ENCODE results near the gene RBMS1. TPM values are rescaled to one million over a fixed set of nuclear protein-coding genes. Genes with fewer than 3 reads are reported as not detected.

Gene RBMS1
- total RNA-seq, 1 donor from 2014 or later, result 93.3 TPM

- no peak overlapping the region for H3K4me3 ChIP-seq
- H3K27ac ChIP-seq, result peak overlapping the region; percentile 7
Measured at GRCh38 chr2:160257041-160257742, 236.4 kb downstream of the RBMS1 start.

GRCh38 chr2:160256507-160256906 lies 237.1 kb downstream of the RBMS1 start:
- no peak overlapping the region for H3K4me3 ChIP-seq
- TF ChIP-seq CTCF (IDR thresholded peaks at IDR 0.05) (no peak), POLR2A (IDR thresholded peaks at IDR 0.05) (no peak), POLR2AphosphoS5 (IDR thresholded peaks at IDR 0.05; ENCODE audit: insufficient read depth in 1 of 2, low read depth in 1 of 2) (no peak)
- intact Hi-C loops (cut with DNase I), result loop anchor here (10.0 kb wide), 1 partner anchor 738 kb away; no protein-coding TSS in a partner anchor
- H3K4me1 ChIP-seq, result peaks cover 8% of the 10 kb centered on the region
- H3K27me3 ChIP-seq, result no peaks in the 10 kb centered on the region
- H3K36me3 ChIP-seq, result no peaks in the 10 kb centered on the region
- H3K27ac ChIP-seq, result no peak overlapping the region
- H3K9me3 ChIP-seq, result no peaks in the 10 kb centered on the region
- DNase-seq (ENCODE audit: extremely low spot score in 2 of 2), result no peak

More at GRCh38 chr2:160257041-160257742, 236.4 kb downstream of the RBMS1 start:
- no peak for DNase-seq (ENCODE audit: extremely low spot score in 2 of 2)
- intact Hi-C loops (cut with DNase I), result loop anchor here (10.0 kb wide), 1 partner anchor 738 kb away; no protein-coding TSS in a partner anchor
- TF ChIP-seq CTCF (IDR thresholded peaks at IDR 0.05), result no peak
- TF ChIP-seq POLR2A (IDR thresholded peaks at IDR 0.05), result no peak
- TF ChIP-seq POLR2AphosphoS5 (IDR thresholded peaks at IDR 0.05; ENCODE audit: insufficient read depth in 1 of 2, low read depth in 1 of 2), result peak in 1 of 2 donors; percentile 74
- Histone ChIP-seq H3K27me3 (no peaks in the 10 kb centered on the region), H3K9me3 (no peaks in the 10 kb centered on the region), H3K36me3 (no peaks in the 10 kb centered on the region), H3K4me1 (peaks cover 8% of the 10 kb centered on the region)

DNA sequence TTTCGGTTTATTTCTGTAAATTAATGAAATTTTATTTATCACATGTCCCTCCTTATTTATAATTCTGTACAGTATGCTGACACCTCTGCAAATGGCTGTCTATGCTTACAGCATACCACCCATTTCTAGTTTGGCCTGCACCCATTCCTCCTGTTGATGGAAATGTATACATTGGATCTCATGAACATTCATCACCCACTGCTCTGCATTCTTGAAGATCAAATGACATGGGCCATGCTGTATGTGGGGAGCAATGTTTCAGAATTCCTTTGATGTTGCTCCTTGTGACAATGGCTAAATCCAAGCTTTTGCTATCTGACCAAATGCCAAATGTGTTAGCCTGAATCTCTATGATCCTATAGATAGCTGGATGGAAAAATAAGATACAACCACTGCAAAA lies 238.2 kb downstream of the RBMS1 start:
- DNase-seq (ENCODE audit: extremely low spot score in 2 of 2), result no peak
- no peaks in the 10 kb centered on the region for H3K9me3 ChIP-seq
- peaks cover 8% of the 10 kb centered on the region for H3K4me1 ChIP-seq
- no peaks in the 10 kb centered on the region for H3K27me3 ChIP-seq
- H3K36me3 ChIP-seq, result no peaks in the 10 kb centered on the region
- H3K4me3 ChIP-seq, result no peak overlapping the region
- TF ChIP-seq CTCF (IDR thresholded peaks at IDR 0.05) (no peak), POLR2AphosphoS5 (IDR thresholded peaks at IDR 0.05; ENCODE audit: insufficient read depth in 1 of 2, low read depth in 1 of 2) (no peak), POLR2A (IDR thresholded peaks at IDR 0.05) (no peak)
- H3K27ac ChIP-seq, result no peak overlapping the region
- intact Hi-C loops (cut with DNase I), result loop anchor here (10.0 kb wide), 1 partner anchor 739 kb away; no protein-coding TSS in a partner anchor

DNA sequence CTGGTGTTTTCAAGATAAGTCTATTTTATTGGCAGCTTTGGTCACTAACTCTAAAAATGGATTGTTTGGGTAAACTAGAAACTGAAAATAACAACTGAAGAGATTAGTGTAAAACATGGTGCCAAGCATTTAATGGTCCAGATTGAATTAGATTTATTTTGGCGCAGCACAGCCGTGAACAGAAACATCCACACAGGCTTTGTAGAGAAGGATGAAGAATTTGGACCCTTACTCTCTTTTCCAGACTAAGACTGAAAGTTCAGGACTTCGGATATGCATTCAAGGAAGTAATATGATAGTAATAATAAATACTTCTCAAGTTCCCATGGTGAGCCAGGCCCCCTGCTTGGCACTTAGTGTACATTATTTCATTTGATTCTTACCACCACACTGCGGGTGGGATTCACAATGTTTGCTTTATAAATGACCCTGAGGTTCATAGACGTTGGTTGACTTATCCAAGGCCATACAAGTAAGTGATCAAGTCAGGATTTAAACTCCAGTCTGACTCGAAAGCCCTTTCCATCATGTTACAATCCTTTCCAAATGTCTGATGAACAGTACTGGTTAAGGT lies 239.3 kb downstream of the RBMS1 start:
- H3K4me3 ChIP-seq, result no peak overlapping the region
- DNase-seq (ENCODE audit: extremely low spot score in 2 of 2), result no peak
- no peak for TF ChIP-seq CTCF (IDR thresholded peaks at IDR 0.05)
- TF ChIP-seq POLR2A (IDR thresholded peaks at IDR 0.05), result no peak
- no peak for TF ChIP-seq POLR2AphosphoS5 (IDR thresholded peaks at IDR 0.05; ENCODE audit: insufficient read depth in 1 of 2, low read depth in 1 of 2)
- H3K4me1 ChIP-seq, result peaks cover 8% of the 10 kb centered on the region
- H3K36me3 ChIP-seq, result no peaks in the 10 kb centered on the region
- no peak overlapping the region for H3K27ac ChIP-seq
- intact Hi-C loops (cut with DNase I), result loop anchor here (10.0 kb wide), 1 partner anchor 741 kb away; no protein-coding TSS in a partner anchor
- no peaks in the 10 kb centered on the region for H3K9me3 ChIP-seq
- no peaks in the 10 kb centered on the region for H3K27me3 ChIP-seq

All from vagina (tissue), 2 donors.